ENCODE results near the gene HSP90AA1. TPM values are rescaled to one million over a fixed set of nuclear protein-coding genes. Genes with fewer than 3 reads are reported as not detected.
A peak's percentile ranks its signal among the peaks of the same experiment; 100 is the strongest.

HSP90AA1 gene
- total RNA-seq, 1 experiment from 2014 or later, result 1,112 TPM

DNA sequence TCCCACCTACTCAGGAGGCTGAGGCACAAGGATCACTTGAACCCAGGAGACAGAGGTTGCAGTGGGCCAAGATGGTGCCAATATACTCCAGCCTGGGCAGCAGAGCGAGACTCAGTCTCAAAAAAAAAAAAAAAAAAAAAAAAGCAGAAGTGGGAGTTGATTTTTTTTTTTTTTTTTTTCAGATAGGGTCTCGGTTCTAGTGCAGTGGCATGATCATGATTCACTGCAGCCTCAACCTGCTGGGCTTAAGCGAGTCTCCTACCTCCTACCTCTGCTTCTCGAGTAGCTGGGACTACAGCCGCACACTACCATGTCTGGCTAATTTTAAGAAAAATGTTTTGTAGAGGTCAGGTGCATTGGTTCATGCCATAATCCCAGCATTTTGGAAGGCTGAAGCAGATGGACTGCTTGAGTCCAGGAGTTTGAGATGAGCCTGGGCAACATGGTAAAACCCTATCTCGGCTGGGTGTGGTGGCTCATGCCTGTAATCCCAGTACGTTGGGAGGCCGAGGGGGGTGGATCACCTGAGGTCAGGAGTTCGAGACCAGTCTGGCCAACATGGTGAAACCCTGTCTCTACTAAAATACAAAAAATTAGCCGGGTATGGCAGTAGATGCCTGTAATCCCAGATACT lies 16.3 kb upstream of the HSP90AA1 start:
- intact Hi-C loops (cut with micrococcal nuclease; ENCODE audit: unreplicated experiment), result no loop called here
- Histone ChIP-seq H3K27me3 (replicated peaks; ENCODE audit: insufficient read depth, low read depth, low read length, poor library complexity) (no peaks in the 10 kb centered on the region), H3K27ac (ENCODE audit: low read depth, low read length, poor library complexity, severe bottlenecking) (no peak overlapping the region), H3K9me3 (ENCODE audit: low read depth, low read length, poor library complexity, severe bottlenecking) (no peaks in the 10 kb centered on the region), H3K36me3 (ENCODE audit: insufficient read depth, low read length, poor library complexity, severe bottlenecking) (no peaks in the 10 kb centered on the region), H3K4me1 (ENCODE audit: insufficient read depth, low read length, poor library complexity, severe bottlenecking) (peaks cover 7% of the 10 kb centered on the region), H3K4me3 (ENCODE audit: low read depth, low read length, poor library complexity, severe bottlenecking) (no peak overlapping the region)
- ChIA-PET POLR2A (ENCODE audit: low non-redundant PET) (no interaction called here), CTCF (no interaction called here)
- no peak for TF ChIP-seq EZH2 (IDR thresholded peaks at IDR 0.05; ENCODE audit: borderline replicate concordance, low read depth, low read length, poor library complexity, severe bottlenecking)
- TF ChIP-seq, protein P1, sequence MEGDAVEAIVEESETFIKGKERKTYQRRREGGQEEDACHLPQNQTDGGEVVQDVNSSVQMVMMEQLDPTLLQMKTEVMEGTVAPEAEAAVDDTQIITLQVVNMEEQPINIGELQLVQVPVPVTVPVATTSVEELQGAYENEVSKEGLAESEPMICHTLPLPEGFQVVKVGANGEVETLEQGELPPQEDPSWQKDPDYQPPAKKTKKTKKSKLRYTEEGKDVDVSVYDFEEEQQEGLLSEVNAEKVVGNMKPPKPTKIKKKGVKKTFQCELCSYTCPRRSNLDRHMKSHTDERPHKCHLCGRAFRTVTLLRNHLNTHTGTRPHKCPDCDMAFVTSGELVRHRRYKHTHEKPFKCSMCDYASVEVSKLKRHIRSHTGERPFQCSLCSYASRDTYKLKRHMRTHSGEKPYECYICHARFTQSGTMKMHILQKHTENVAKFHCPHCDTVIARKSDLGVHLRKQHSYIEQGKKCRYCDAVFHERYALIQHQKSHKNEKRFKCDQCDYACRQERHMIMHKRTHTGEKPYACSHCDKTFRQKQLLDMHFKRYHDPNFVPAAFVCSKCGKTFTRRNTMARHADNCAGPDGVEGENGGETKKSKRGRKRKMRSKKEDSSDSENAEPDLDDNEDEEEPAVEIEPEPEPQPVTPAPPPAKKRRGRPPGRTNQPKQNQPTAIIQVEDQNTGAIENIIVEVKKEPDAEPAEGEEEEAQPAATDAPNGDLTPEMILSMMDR (conservative IDR thresholded peaks at IDR 0.05; ENCODE audit: low read depth, low read length), result no peak
- no peak for DNase-seq (ENCODE audit: low spot score)
- BruUV-seq (replicated peaks), result no TSS peak

DNA sequence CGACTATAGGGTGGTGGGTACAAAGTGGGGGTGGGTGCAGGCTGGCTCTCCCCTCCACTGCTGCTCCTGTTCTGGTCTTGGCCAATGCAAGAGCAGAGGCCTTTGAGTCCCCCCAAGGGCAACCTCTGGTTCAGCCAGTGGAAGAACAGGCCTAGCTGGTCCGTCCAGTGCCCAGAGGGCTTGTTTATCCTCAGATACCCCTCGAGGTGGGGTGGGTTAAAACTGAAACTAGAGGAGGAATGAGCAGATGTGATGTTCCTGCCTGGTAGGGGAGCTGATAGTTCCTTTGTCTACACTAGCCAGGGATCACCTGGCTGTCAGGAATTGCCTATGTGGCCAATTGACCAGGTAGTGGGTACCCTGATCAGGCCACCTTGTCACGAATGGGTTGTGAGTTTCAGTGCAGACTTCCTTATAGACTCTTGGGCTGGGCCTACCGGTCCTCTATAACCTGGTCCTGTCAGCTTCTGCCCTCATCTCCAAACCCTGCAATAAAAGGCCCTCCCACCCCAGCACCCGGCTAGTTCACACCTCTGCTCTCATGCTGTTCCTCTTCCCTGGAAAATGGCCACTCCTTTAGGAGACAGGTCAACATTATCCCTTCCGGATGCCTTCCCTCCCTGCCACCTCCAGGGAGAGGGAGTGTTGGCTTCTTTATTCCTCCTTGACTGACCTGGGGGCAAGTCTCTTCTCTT lies 10.7 kb upstream of the HSP90AA1 start:
- Histone ChIP-seq H3K9me3 (ENCODE audit: low read depth, low read length, poor library complexity, severe bottlenecking) (no peaks in the 10 kb centered on the region), H3K36me3 (ENCODE audit: insufficient read depth, low read length, poor library complexity, severe bottlenecking) (no peaks in the 10 kb centered on the region), H3K27ac (ENCODE audit: low read depth, low read length, poor library complexity, severe bottlenecking) (no peak overlapping the region), H3K27me3 (replicated peaks; ENCODE audit: insufficient read depth, low read depth, low read length, poor library complexity) (no peaks in the 10 kb centered on the region), H3K4me3 (ENCODE audit: low read depth, low read length, poor library complexity, severe bottlenecking) (no peak overlapping the region), H3K4me1 (ENCODE audit: insufficient read depth, low read length, poor library complexity, severe bottlenecking) (peaks cover 10% of the 10 kb centered on the region)
- POLR2A ChIA-PET (ENCODE audit: low non-redundant PET), result no interaction called here
- TF ChIP-seq, protein P1 (conservative IDR thresholded peaks at IDR 0.05; ENCODE audit: low read depth, low read length), result no peak
- no peak for TF ChIP-seq EZH2 (IDR thresholded peaks at IDR 0.05; ENCODE audit: borderline replicate concordance, low read depth, low read length, poor library complexity, severe bottlenecking)
- no TSS peak for BruUV-seq (replicated peaks)
- intact Hi-C loops (cut with micrococcal nuclease; ENCODE audit: unreplicated experiment), result loop anchor here (10.0 kb wide), 1 partner anchor 393 kb away; no protein-coding TSS in a partner anchor
- DNase-seq (ENCODE audit: low spot score), result no peak
- CTCF ChIA-PET, result interaction anchor here (1.3 kb wide), 1 partner anchor 34 kb away, joined by 11 read pairs; no protein-coding TSS in a partner anchor

DNA sequence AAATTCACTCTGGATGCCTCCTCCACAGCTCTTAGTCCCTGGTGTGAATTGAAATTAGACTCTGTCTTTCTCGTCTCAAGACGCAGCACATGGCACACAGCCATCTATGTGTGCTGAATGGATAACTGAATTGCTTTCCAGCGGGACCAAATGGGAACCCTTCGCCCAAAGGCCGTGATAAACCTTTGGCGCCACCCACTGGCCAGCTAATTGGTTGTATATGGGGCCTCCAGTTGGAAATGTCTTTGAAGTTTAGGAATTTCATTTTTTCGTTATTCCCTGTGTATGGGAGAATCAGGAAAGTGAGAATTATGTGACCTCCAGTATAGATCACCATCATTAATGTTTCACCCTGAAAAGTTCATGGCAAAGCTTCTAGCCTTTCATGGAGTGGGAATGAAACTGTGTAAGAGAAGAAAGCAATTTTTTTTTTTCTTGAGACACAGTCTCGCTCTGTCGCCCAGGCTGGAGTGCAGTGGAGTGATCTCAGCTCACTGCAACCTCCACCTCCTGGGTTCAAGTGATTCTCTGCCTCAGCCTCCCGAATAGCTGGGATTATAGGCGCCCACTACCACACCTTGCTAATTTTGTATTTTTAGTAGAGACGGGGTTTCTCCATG lies 9.8 kb upstream of the HSP90AA1 start:
- BruUV-seq (replicated peaks), result no TSS peak
- DNase-seq (ENCODE audit: low spot score), result peak; percentile 90
- H3K4me1 ChIP-seq (ENCODE audit: insufficient read depth, low read length, poor library complexity, severe bottlenecking), result peaks cover 10% of the 10 kb centered on the region
- H3K4me3 ChIP-seq (ENCODE audit: low read depth, low read length, poor library complexity, severe bottlenecking), result no peak overlapping the region
- H3K27me3 ChIP-seq (replicated peaks; ENCODE audit: insufficient read depth, low read depth, low read length, poor library complexity), result no peaks in the 10 kb centered on the region
- no peak overlapping the region for H3K27ac ChIP-seq (ENCODE audit: low read depth, low read length, poor library complexity, severe bottlenecking)
- TF ChIP-seq, protein P1 (conservative IDR thresholded peaks at IDR 0.05; ENCODE audit: low read depth, low read length), result peak; percentile 93
- no peak for TF ChIP-seq EZH2 (IDR thresholded peaks at IDR 0.05; ENCODE audit: borderline replicate concordance, low read depth, low read length, poor library complexity, severe bottlenecking)
- ChIA-PET POLR2A (ENCODE audit: low non-redundant PET) (interaction anchor here (0.7 kb wide), 1 partner anchor 1721 kb away, joined by 3 read pairs; a partner anchor contains a TSS), CTCF (interaction anchor here (0.7 to 1.5 kb wide), 6 partner anchors 9 to 390 kb away, joined by 3 to 11 read pairs (median 5); no protein-coding TSS in a partner anchor)
- intact Hi-C loops (cut with micrococcal nuclease; ENCODE audit: unreplicated experiment), result loop anchor here (1.0 to 10.0 kb wide), 2 partner anchors 33 to 392 kb away; no protein-coding TSS in a partner anchor
- no peaks in the 10 kb centered on the region for H3K9me3 ChIP-seq (ENCODE audit: low read depth, low read length, poor library complexity, severe bottlenecking)
- no peaks in the 10 kb centered on the region for H3K36me3 ChIP-seq (ENCODE audit: insufficient read depth, low read length, poor library complexity, severe bottlenecking)
